Fibroblast of peridontal ligament (primary cell): Measurements from ENCODE around the gene ARHGAP25.

ENCODE experiments used
- DNase-seq: peaks from one replicate; pipeline ENCODE4 v3.0.0-alpha.2; 2010; ENCODE audit errors: extremely low read depth

ARHGAP25 gene, protein sequence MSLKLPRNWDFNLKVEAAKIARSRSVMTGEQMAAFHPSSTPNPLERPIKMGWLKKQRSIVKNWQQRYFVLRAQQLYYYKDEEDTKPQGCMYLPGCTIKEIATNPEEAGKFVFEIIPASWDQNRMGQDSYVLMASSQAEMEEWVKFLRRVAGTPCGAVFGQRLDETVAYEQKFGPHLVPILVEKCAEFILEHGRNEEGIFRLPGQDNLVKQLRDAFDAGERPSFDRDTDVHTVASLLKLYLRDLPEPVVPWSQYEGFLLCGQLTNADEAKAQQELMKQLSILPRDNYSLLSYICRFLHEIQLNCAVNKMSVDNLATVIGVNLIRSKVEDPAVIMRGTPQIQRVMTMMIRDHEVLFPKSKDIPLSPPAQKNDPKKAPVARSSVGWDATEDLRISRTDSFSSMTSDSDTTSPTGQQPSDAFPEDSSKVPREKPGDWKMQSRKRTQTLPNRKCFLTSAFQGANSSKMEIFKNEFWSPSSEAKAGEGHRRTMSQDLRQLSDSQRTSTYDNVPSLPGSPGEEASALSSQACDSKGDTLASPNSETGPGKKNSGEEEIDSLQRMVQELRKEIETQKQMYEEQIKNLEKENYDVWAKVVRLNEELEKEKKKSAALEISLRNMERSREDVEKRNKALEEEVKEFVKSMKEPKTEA

DNA sequence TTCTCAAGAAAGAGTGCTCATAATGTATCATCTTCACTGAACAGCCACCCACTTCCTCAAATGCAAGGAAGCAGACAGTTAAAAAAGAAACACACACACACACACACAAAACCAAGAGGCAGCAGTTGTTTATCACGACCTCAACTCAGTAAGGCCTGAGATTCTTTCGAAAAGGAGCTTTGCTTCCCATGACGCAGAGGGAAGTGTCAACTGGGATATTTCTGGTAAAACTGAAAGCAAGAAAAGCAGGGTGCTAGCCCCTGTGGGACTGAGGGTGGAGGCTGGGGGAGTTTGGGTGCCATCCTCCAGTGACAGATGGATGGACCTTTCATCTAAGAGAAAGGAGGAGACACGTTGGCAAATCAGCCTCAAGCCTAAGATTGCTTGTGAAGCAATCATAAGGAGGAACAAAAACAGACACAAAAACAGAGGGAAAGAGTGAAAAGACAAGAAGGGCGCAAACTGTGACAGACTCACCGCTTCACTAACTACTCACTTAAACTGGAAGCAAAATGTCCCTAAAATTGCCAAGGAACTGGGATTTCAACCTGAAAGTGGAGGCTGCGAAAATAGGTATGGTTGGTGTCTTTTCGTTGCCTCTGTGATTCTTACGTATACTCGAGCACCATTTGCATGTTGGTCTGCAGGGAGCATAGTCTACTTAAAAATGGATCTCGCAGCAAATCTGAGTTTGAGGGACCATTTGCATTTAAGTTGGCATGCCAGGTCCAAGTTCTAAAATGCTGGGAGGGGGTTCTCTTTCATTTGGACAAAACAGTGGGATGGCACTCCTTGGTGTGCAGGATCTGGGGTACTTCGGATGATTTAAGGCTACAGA lies at the start of gene ARHGAP25:
Gene ARHGAP25 (plus strand): TSS at position 124 of the 838 bp plus-strand sequence. CDS start 389 bp downstream, at position 513.
- DNase-seq: no peak

DNA sequence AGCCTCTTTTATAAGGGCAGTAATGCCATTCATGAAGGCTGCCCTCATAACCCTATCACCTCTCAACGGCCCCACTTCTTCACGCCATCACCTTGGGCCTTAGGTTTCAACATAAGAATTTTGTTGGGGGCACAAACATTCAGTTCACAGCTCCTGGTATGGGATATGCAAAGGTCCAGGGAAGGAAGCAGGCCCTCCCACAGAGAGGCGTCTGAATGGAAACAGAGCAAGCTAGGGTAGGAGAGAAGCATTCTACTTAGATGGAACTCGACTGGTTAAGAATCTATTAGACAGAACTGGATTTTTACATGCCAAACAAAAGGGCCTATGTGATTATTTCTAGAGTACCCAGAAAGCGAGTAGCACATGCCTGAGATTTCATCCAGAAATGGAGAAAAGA lies 48.4 kb upstream of the ARHGAP25 start:
- no peak for DNase-seq

DNA sequence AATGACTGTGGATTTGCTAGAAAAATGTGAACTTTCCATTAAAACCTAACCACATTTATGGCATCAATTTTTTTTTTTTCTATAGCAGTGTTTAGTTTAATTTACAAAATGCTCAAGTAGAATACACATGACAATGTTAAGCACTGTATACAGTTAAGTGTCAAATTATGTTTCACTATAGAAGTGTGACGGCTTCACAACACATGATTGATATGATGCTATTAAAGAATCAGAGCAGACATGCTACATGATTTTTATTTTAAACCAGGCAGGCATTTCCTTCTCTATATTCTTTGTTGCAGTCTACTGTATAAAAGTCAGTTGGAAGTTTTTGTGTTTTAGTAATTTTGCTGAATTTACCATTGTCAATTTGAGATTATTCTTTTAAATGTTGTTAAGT lies 47.6 kb upstream of the ARHGAP25 start:
- no peak for DNase-seq

DNA sequence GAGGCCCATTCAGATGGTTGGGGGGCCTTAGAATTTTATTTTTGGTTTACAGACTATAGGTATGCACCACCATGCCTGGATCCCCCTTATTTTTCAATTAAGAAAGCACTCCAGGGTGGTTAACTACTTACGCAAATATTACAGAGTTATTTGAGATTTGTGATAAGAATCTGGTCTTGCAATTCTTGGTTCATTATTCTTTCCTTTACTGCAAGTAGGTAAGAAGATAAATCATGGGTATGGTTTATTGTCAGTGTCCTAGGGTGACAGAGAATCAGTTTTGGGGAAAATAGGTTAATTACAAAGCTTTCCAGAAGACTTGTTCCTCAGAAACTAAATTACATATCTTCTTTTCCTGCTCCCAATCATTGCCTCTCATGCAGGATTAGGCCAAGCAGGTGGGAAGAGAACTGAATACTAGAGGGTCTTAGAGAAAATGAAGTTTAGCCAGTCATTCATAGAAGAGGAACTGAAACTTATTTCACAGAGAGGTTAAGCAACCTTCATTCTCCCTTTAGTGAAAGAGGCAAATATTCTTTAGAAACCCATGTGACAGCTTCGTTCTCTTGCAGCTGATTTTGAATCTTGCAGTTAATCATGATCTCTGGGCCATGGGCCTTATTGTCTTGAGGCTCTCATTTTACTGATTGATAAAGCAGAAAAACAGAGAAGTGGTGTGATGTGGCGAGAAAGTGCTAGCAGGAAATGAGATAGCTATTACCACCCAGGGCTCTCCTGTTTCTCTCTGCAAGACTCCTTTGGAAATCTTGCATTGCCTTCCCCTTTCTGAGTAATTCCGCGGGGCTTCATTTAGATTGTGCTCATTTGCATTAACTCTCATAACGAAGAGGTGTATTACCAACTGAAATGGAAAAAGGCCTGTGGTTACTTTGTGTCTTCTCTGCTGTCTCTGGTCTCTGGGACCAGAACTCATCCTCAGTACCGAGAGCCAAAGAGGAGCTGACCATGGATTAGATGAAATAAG lies 44.8 kb upstream of the ARHGAP25 start:
- no peak for DNase-seq

DNA sequence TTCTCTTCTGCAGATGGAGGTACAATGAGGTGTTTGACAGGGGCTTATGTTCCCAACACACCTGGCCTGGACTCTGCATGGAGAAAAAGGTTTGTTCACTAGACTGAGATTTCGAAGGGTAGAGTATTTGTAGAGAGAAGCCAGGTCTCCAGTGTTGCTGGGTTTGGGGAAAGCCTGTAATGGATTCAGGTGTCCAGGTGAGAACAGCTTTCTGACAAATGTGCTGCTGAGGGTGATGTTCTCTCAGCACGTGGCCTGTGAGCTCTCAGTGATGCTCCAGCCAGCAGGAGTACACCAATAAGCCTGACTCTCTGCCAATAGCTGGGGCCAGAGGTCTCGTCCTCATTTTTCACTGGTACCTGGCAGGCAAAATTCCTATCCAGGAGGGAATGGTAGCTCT lies 43.8 kb upstream of the ARHGAP25 start:
- no peak for DNase-seq

DNA sequence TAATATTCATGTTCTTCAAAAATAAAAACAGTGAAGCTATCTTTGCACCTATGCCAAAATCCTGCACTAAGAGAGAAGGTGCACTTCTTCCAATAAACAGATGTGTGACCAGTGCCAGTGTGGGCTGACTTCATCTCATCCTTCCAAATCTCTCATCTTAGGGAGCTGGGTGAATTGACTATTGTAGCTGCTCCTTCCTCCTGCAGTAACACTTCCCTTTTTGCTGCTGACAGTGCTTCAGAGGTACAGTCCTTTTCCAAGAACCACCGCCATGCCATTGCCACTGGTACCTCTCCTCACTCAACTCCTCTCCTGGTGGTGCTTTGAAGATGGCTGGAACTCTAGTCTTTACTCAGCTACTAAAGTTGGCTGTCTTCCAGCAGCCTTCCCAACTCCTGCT lies 42.1 kb upstream of the ARHGAP25 start:
- no peak for DNase-seq

DNA sequence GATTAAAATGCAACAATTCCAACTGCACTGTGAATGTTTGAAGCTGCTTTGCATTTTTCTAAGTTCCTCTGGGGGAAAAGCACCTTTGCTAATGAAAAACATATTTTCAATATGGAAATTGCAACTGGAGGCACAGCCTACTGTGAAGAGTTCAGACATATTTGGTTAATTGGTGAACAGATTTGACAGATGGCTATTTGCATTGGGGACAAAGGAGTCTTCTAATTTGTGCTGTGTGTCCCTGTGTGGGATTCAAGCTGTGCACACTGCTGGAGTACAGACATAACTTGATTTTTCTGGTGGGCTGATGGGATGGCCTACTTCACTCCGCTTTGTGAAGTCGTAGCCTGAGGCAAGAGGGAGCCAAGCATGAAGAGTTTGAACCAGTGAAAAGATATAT lies 40.7 kb upstream of the ARHGAP25 start:
- no peak for DNase-seq

DNA sequence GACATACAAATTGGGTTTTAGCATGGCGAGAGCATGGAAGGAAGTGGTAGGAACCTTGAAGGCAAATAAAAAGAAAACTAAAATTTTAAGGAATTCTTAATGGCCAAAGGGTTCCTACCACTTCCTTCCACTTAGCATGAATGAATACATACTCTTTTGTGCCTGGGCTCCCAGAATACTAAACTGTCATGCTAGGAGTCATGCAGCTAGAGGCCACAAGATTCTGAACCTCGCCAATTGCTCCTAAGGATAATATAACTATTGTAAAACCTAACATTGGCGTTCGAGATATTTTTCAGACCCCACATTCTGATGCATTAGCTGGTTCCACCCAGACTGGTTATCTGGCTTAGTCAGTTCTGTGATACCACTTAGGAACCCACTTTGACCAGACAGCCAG lies 38.6 kb upstream of the ARHGAP25 start:
- no peak for DNase-seq

DNA sequence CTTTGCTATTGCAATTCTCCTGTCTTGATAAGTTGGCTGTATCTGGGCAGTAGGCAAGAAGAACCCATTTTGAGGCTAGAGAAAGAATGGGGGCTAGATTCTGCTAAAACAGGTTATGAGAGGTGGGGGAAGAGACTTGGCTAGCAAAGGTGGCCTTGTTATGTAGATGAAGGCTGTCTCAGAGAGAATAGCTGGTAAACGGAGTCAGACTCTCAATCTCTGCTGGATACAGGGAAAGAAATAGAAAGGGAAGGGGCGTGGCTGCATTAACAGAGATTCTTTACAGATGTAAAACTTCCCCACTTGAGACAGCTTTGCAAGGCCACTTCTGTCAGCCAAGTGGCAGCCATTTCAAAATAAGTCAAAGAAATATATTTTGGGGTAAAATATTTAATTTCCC lies 38.1 kb upstream of the ARHGAP25 start:
- DNase-seq: no peak

DNA sequence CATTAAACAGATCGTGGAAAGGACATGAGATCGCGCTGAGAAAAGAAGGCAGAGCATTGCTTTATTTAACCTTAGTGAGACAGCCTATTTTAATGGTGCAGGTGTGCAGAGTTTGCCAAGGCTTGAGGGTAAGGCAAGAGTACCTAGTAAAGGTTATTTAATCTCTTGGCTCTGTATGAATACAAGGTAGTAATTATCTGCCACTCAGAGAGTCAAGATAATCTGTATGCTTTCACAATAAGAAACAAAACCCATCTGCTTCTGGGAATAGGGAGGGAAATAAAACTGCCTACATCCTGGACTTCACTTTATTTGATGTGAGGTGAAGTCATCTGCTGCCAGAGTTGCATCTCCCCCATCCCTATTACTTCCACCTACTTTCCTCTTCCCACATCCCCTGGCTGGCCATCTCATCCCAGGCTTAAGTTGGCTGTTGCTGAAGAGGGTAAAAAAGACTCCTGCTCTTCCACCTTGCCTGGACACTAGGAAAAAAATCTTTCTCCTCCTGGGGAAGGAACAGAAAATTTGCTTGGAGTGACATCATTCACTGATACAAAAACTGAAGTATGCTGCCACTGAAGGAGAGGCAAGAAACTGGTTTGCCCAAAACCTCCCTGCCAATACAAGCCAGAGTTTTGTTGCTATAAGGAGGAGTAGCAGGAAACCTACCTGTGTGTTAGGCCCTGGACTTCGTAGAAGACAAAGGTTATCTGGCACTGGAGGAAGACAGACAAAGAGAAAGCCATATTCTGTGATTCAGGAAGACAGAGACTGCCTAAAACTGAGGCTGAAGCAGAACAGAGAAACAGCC lies 35.8 kb upstream of the ARHGAP25 start:
- DNase-seq: no peak

DNA sequence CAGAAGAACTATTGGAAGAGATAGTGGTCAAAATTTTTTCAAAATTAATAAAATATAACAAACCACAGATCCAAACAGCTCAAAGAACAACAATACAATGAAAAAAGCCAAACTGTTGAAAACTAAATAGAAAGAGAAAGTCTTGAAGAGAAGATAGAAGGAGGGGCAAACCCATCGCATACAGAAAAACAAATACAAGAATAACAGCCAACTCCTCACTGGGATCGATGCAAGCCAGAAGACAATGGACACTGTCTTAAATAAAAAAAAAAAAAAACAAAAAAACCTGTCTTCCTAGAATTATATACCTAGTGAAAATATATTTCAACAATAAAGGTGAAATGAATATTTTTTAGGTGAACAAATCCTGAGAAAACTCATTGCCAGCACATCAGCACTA lies 34.1 kb upstream of the ARHGAP25 start:
- no peak for DNase-seq

DNA sequence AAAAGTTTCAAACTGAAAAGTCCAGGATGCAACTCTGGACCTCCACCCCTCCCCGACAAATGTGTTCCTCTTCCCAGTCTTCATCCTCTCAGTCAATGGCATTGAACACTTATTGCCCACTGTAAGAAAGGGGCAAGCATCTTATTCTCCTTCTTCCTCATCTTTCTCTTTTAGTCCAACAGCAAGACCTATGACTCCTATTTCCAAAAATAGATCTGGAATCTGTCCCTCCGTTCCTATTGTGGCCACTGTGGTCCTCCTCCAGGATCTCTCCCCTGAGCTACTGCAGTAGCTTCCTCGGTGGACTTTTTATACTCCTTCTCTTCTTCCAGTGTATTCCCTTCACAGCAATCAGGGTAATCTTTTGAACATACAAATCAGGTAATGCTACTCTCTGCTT lies 28.0 kb upstream of the ARHGAP25 start:
- DNase-seq: no peak

DNA sequence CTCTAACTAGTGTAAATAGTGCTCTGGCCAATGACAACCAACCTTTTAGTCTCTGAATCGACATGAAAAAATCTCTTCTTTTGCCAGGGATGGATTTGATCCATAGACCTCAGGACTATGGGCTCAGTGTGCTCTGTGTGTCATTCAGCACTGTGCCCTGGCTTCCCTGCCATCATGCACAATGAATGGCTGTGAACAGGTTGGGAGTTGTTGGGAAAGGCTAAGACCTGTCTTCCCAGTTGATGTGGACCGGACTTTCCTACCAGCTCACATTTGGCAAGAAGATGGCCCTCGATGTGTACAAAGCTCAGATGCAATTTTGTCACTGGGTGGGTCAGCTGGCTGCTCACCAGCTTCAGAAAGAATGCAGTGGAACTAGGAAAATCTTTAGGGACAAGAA lies 26.0 kb upstream of the ARHGAP25 start:
- no peak for DNase-seq

DNA sequence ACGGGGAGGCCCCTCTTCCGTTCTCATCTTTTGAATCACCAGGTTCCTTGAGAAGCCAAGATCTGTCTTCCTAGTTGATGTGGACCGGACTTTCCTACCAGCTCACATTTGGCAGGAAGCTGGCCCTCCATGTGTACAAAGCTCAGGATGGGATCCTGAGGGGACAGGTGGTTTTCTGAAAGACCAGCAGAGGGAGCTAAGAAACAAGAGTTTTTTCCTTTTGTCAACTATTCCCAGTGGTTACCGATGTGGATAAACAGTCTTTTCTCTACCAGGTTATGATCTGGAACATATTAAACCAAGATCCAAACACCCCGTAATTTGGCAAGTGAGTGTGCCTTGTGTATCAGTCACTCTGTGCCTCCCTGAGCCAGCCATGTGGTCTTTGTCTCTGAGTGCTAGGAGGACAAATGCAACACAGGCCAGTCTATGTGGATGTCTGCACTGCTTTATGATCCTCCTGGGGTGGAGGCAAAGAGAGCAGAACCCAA lies 25.1 kb upstream of the ARHGAP25 start:
- DNase-seq: peak; percentile 59

DNA sequence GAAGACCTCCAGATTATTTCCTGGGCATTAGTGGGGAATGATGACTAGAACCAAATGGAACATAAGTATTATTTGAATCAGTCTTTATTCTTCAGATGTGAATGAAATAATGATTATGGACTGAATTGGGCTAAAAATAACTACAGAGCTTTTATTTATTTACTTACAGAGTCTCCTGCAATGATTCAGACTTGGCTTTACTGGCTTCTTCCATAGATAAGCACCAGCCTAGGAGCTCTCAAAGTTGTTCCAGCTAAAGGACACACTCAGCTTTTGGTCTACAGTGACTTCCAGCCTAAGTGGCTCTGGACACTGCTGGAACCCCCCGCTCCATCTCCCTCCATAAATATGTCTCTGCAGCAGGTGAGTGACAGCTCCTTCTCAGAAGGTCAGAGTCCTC lies 24.3 kb upstream of the ARHGAP25 start:
- DNase-seq: no peak

DNA sequence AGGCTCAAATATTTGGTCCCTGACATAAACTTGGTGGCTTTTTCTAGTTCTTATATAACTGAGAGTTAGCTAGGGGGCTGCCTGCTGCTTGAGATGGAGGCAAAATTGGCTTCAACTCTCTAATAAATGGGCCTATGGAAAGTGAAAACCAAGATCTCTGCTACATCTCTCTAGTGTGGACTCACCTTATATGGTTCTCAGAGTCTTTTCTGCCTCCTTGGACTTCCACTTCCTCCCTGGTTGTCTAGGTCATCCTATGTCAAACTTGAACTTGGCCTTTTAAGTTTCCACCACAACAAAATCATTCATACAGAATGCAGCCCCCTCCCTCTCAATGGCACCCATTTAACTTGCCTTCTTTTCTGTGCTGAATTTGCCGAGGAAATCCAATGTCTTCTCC lies 23.9 kb upstream of the ARHGAP25 start:
- no peak for DNase-seq

DNA sequence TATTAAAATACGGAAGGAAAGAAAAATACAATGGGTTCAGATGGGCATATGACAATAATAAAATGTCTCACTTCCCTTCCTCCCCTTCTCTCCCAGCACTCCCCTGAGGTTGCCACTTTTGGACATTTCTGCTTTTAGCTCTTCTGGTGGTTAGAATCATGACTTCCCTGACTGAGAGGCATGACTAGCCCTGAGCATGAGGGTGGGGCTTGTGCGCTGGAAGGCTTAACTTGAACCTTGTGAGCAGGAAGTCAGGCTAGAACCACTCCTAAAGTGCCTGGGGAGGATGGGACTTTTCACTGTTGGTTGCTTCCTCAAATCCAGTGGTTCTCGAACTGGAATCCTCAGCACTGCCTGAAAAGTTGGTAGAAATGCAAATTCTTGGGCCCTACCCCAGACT lies 19.7 kb upstream of the ARHGAP25 start:
- no peak for DNase-seq

DNA sequence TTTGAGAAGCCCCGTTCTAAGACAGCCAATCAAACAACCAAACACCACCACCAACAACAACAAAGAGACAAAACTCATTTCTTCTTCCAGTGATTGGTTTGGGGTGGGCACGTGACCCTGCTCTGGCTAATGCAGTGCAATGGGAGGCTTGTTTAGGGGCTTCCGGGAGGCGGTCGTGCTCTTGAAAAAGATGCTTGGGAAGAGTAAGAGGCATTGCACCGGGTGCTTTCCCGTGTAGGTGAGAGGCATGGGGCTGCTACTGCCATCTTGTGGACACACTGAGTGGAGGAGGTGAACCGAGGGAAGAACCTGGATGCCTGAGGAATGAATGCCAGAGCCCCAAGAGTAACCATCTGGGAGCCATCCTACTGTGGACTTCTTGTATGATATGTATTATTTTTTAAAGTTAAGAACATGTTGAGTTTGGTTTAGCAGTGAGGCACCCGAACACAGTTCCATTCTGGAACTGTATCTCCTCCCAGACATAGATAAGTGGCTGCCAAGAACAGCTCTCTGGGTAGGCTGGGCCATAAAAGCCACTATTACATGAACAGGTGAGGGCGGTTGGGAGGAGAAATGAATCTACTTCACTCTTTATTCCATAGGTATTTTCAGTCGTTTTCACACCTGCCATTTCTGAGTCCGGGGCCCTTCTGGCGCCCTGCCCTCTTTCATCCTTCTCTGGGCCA lies 19.1 kb upstream of the ARHGAP25 start:
- peak; percentile 17 for DNase-seq

DNA sequence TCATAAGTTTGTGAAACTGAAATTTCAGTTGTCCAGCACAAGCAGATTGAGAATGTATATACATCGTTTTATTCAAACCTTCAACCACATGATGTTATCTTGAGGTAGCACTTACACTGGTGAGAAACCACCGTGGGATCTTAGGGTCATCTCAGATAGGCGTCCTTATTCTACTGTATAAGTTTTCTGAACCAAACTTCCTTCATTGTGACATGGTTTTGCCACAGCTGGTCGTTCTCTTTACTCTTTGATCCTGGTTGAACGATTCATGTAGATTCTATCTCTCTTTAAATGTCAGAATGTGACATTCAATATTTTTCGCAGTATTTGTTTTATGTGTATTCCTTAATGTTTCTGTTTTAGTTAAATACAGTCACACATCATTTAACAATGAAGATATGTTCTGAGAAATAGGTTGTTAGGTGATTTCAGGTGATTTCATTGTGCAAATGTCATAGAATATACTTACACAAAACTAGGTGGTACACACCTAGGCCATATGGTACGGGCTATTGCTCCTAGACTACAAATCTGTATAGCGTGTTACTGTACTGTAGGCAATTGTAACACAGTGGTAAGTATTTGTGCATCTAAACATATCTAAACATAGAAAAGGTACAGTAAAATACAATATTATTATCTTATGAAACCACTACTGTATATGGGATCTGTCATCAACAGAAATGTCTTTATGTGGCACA lies 17.9 kb upstream of the ARHGAP25 start:
- no peak for DNase-seq
